Measurements from ENCODE around the gene ZNF689.

ZNF689 gene

DNA sequence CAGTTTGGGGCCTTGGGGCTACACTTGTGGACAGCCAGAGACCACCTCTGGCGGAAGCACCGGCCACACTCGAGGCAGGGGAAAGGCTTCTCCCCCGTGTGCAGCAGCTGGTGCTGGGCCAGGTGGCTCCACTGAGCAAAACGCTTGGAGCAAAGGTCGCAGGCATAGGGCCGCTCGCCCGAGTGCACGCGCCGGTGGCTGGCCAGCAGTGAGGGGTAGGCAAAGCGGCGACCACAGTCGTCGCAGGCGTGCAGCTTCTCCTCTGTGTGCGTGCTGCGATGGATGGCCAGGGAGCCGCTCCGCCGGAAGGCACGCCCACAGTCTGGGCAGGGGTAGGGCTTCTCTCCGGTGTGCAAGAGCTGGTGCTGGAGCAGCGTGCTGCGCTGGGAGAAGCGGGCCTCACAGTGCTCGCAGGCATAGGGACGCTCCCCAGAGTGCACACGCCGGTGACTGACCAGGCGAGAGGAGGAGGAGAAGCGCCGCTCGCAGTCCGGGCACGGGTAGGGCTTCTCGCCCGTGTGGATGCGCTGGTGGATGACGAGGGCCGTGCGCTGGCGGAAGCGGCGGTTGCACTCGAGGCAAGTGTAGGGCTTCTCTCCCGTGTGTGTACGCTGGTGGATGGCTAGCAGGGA is 5.8 kb downstream of the ZNF689 start:
- ChIA-PET CTCF (no interaction called here), POLR2A (no interaction called here)
- no peak overlapping the region for H3K4me3 ChIP-seq (ENCODE audit: low read depth, low read length)
- no peak for DNase-seq (ENCODE audit: low read depth, low spot score)
- TF ChIP-seq, protein P1, sequence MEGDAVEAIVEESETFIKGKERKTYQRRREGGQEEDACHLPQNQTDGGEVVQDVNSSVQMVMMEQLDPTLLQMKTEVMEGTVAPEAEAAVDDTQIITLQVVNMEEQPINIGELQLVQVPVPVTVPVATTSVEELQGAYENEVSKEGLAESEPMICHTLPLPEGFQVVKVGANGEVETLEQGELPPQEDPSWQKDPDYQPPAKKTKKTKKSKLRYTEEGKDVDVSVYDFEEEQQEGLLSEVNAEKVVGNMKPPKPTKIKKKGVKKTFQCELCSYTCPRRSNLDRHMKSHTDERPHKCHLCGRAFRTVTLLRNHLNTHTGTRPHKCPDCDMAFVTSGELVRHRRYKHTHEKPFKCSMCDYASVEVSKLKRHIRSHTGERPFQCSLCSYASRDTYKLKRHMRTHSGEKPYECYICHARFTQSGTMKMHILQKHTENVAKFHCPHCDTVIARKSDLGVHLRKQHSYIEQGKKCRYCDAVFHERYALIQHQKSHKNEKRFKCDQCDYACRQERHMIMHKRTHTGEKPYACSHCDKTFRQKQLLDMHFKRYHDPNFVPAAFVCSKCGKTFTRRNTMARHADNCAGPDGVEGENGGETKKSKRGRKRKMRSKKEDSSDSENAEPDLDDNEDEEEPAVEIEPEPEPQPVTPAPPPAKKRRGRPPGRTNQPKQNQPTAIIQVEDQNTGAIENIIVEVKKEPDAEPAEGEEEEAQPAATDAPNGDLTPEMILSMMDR (IDR thresholded peaks at IDR 0.05; ENCODE audit: insufficient read depth, low read length, missing control alignments): no peak

DNA sequence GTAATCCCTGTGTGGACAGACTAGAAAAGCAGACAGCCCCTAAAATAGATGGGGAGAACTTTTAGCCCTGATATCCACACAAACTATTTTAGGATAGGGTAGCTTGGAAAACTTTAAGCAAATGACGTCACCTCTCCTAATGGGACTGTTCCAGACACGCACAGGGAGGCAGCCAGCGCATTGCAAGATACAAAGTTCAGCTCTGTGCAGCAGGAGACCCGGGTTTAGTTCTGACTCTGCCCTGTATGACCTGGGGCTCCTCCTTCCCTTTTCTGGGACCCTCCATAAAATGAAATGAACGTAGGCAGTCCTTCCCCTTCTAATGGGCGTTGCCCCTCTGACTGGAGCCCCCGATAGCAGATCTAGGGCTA is 6.3 kb downstream of the ZNF689 start:
- ChIA-PET POLR2A (interaction anchor here (0.5 kb wide), 1 partner anchor 30 kb away, joined by 6 read pairs; no protein-coding TSS in a partner anchor), CTCF (interaction anchor here (1.9 kb wide), 1 partner anchor 194 kb away, joined by 6 read pairs; no protein-coding TSS in a partner anchor)
- no peak for DNase-seq (ENCODE audit: low read depth, low spot score)
- TF ChIP-seq, protein P1 (IDR thresholded peaks at IDR 0.05; ENCODE audit: insufficient read depth, low read length, missing control alignments): no peak
- no peak overlapping the region for H3K4me3 ChIP-seq (ENCODE audit: low read depth, low read length)

DNA sequence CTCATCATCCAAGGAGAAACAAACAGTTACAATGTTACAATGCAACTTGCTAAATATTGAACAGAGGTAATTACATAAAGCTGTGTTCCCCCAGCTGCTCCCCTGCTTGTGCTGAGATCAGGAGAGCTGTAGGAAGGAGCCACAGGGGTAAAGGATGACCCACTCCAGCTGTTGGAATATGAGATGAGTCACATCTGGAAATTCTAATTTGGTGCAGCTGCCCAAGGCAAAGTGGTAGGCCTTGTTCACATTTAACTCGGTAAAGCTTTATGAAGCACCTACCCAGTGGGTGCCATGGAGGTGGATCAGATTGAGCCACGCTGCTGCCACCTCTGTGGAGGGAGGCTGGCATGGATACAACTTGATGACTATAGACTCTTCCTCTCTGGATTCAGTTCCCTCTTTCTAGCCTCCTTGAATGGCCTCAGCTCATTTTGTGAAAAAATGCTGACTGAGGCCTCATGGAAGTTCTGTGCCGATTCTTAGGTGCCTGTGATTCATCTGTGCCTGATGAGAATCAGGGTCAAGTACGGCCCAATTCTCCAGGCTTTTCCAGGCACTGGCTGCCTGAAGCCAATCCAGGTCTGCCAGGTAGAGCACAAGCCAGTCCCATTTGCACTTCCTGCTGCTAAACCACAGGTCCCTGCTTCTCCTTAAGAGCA is 7.4 kb downstream of the ZNF689 start:
- H3K4me3 ChIP-seq (ENCODE audit: low read depth, low read length): no peak overlapping the region
- DNase-seq (ENCODE audit: low read depth, low spot score): no peak
- ChIA-PET POLR2A (interaction anchor here (1.0 kb wide), 1 partner anchor 9 kb away, joined by 3 read pairs; no protein-coding TSS in a partner anchor), CTCF (interaction anchor here (0.7 to 7.6 kb wide), 10 partner anchors 10 to 193 kb away, joined by 3 to 57 read pairs (median 4); partner anchors contain the start of genes DCTPP1, ZNF764 and ZNF785)
- TF ChIP-seq, protein P1 (IDR thresholded peaks at IDR 0.05; ENCODE audit: insufficient read depth, low read length, missing control alignments): no peak

DNA sequence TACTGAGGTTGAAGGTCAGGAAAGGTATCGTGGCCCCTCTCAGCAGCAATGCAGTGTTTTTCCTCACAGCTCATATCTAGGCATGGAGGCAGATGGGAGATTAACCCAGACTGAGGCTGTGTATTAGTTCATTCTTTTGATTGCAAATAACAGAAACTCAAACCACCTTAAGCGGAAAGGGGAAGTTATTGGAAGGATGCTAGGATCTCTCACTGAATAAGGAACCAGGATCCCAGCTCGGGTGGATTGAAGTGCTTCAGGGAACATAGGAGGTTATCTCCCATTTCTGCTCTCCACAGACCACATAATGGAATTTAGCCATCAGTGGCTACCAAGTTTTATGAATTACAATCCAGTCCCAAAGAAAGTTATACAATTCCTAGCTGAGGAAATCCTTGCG is 8.2 kb downstream of the ZNF689 start:
- no peak overlapping the region for H3K4me3 ChIP-seq (ENCODE audit: low read depth, low read length)
- no peak for DNase-seq (ENCODE audit: low read depth, low spot score)
- TF ChIP-seq, protein P1 (IDR thresholded peaks at IDR 0.05; ENCODE audit: insufficient read depth, low read length, missing control alignments): no peak
- CTCF ChIA-PET: interaction anchor here (0.7 to 7.6 kb wide), 7 partner anchors 9 to 172 kb away, joined by 3 to 57 read pairs (median 3); partner anchors contain the start of genes DCTPP1, ZNF764 and ZNF785
- POLR2A ChIA-PET: no interaction called here

DNA sequence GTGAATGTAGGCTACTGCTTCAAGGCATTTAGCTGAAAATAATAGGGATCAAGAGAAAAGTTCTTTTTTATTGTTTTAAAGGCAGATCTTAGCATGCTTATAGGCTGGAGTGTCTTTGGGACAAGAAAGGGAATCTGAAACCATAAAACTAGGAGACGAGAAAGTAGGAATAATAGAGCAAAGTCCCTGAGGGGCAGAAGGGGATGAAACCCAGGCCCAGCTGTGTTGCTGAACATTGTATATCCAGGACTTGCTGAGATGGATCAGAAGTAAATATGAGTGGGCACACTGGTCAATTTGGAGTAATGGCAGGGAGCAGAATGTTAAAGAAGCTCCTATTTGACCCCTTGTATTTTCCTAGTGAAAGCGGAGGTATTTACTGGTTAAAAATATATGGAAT is 9.3 kb downstream of the ZNF689 start:
- ChIA-PET POLR2A (no interaction called here), CTCF (interaction anchor here (1.1 to 7.6 kb wide), 5 partner anchors 8 to 151 kb away, joined by 3 to 57 read pairs (median 14); partner anchors contain the start of genes ZNF689 and ZNF785)
- no peak overlapping the region for H3K4me3 ChIP-seq (ENCODE audit: low read depth, low read length)
- TF ChIP-seq, protein P1 (IDR thresholded peaks at IDR 0.05; ENCODE audit: insufficient read depth, low read length, missing control alignments): no peak
- no peak for DNase-seq (ENCODE audit: low read depth, low spot score)

DNA sequence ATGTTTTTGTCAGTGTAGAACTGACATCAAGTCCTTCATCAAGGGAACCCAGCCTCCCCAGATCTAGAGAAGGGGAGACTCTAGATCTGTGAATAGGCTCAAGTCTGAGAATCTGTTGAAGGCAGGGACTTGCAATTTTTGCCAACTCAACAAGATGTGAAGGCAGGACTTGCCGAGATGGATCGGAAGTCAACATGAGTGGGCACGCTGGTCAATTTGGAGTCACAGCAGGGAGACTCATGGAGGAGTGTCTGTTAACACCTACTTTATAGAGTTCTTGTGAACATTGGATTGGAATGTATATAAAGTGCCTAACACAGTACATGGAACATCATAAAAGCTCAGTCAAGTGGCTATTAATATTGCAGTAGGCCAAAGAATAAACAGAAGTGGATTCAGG is 10.0 kb downstream of the ZNF689 start:
- TF ChIP-seq, protein P1 (IDR thresholded peaks at IDR 0.05; ENCODE audit: insufficient read depth, low read length, missing control alignments): no peak
- no peak for DNase-seq (ENCODE audit: low read depth, low spot score)
- CTCF ChIA-PET: interaction anchor here (0.6 to 7.6 kb wide), 10 partner anchors 9 to 170 kb away, joined by 3 to 57 read pairs (median 4); partner anchors contain the start of genes DCTPP1, ZNF689 and ZNF785
- no peak overlapping the region for H3K4me3 ChIP-seq (ENCODE audit: low read depth, low read length)
- POLR2A ChIA-PET: no interaction called here
